HG02973 (cell line): Measurements from ENCODE around the gene CHCHD6.

ENCODE experiments used
- ATAC-seq: cut with Tn5 transposase; IDR thresholded peaks from one replicate; pipeline ENCODE4 v1.9.1; 2021; ENCODE audit warnings: moderate library complexity; ENCODE audit not compliant: unreplicated experiment

CHCHD6 gene

GRCh38 chr3:126737527-126737926, 33.5 kb downstream of the CHCHD6 start:
- ATAC-seq, result no peak

DNA sequence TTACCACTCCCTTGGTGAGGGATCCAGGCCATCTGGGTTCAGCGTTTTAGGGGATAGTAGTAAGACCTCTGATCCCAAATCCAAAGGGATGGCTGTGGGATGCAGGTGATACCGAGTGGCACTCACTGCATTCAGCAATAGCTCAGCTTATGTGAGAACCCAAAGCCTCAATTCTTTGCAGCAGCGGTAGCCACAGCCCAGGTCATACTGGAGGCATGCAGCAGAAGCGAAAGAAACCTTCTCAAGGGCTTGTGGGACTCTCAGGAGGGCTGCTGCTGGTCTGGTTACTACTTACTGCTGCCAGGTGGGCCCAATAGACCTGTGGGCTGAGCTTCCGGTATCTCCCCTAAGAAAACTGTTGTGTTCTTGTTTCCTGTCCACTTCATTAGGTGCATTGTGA, 38.0 kb downstream of the CHCHD6 start:
- ATAC-seq, result no peak

DNA sequence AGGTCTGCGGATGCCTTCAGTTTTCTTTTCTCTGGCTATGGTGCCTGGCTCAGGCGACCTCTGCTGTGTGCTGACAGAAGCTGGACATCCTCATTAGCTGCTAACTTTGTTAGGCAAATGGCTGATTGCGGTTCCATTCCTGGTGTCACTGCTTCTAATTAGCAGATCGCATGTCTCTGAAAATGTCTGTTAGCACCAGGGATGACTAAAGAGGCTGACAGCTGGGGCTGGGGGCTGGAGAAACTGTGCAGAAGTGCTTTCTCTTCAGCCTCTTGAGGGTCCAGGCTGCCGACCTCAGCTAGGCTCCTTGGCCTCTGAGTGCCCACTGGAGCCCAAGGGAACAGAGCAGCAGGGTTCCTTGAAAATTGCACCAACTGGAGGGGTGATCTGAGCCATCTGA, 39.3 kb downstream of the CHCHD6 start:
- ATAC-seq, result no peak

- ATAC-seq, result no peak
Observed at GRCh38 chr3:126743781-126744180, 39.7 kb downstream of the CHCHD6 start.

- no peak for ATAC-seq
Observed at GRCh38 chr3:126745760-126746394, 41.8 kb downstream of the CHCHD6 start.

- no peak for ATAC-seq
Observed at GRCh38 chr3:126746395-126747177, 42.5 kb downstream of the CHCHD6 start.

- no peak for ATAC-seq
Observed at GRCh38 chr3:126747768-126748167, 43.7 kb downstream of the CHCHD6 start.

DNA sequence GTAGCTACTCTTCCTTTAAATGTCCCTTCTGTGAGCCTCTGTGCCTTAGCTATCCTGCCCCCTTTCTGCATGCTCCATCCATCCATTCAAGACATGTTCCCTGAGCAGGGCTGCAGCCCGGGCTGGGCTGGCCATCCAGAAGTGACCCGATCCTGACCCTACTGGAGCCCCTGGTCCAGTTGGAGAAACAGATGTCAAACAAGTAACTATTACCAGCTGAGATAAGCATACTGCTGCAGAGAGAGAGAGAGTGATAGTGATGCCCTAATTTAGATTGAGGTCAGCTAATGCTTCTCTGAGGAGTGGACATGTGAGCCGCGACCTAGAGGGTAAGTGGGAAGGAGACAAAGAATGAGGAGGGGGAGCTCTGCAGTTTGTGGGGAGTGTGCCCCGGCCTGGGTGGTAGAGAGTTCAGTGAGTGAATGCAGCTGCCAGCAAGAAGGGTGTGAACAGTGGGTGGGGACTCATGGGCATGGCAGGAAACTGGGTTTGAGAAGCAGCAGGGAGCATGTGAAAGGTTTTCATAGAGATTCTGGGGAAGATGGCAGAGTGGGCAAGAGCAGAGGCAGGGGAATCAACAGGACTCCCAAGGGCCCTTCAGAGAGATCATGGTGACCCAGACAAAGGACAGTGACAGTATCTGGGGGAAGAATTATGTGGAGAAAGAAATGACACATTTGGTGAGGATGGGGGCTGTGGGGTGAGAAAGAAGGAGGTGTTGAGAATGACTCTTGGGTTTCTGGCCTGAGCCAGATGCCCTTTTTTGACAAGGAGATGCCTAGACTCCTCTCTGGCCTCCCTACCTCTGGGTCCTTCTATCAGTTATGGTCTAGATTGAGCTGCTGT, 44.9 kb downstream of the CHCHD6 start:
- ATAC-seq, result no peak

- ATAC-seq, result no peak
Observed at GRCh38 chr3:126749547-126749875, 45.5 kb downstream of the CHCHD6 start.

- ATAC-seq, result no peak
Observed at GRCh38 chr3:126749931-126750755, 46.1 kb downstream of the CHCHD6 start.

DNA sequence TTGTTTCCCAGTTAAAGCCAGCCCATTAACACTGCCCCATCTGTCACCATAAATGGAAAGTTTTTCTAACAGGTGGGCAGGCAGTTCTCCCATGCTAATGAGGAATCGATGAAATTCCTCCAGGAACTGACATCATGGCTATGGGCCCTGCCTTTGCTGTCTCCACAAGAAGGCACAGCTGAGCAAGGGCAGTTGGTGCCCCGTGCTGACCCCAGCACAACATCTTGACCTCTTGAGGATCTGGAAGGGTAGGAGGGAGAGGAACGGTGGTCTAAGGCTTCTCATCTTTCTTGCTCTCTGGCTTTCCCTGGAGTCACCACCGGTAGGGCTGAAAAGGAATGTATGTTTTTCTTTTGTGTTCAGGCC, 46.7 kb downstream of the CHCHD6 start:
- ATAC-seq, result no peak

DNA sequence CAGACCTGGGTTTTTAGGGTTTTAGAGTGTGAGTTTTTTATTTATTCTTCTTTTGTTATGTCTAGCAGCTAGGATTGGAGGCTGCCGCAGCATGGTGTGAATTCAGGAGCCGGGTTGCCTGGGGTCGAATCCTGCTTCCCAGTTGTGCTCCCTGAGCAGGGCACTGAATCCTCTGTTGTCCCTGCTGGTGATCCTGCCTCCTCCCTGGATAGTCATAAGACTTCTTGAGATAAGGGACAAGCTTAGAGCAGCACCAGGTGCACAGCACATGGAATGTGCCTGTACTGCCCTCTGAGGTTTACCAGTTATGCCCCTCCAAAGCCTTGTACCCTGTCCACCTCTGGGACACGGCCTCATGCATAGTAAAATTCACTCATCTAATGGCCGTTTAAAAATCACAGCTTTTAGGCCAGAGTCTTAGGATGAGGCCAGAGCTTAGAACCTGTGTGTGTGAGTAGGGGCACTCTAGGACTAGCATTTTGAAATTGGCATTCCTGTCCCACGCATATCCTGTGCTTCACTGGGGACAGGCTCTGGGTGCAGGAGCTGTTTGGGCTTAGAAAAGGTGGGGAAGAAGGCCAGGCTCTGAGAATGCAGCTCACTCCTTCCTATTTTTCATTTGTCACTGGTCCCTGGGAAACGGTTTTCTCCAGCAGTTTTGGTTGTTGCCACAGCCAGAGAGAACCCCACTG, 47.7 kb downstream of the CHCHD6 start:
- no peak for ATAC-seq

DNA sequence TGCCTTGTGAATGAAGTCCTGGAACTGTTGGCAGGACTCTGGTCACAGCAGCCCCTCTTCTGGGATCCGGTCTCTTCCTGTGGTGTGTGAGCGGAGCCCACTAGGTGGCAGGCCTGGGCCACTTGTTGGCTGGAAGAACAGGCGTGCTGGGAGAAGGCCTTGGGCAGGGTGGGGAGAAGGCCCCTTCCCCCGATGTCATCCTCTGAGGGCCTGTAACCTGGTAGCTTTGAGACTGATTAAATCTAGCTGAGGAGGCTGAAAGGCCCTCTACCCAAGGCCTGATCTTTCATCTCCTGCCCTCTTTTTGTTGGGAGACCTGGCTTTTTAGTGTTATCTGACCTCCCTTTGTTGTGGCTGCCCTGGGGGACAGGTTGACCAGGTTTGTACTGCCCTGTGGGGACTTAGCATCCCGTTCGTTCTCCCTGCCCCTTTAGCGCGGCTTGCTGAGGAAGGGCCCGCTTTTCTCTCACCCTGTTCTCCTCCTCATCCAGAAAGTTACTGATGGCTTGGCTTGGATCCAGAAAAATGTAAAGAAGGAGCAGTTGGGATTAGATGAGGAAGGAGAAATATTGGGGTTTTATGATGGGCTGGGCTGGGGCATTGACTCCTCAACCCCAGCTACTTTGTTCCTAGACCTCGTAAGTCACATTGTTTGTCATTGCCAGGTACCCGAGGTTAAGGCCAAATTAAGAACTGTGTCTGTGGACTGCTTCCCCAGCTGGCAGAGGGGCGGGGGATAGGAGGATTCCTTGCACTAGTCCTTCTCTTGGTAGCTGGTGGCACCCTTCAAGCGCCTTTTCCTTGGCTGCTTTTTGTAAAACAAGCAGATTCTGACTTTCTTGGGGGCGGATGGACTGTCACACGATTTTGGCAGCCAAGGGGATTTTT, 48.5 kb downstream of the CHCHD6 start:
- ATAC-seq, result no peak

GRCh38 chr3:126753191-126754160, 49.4 kb downstream of the CHCHD6 start:
- ATAC-seq, result no peak

DNA sequence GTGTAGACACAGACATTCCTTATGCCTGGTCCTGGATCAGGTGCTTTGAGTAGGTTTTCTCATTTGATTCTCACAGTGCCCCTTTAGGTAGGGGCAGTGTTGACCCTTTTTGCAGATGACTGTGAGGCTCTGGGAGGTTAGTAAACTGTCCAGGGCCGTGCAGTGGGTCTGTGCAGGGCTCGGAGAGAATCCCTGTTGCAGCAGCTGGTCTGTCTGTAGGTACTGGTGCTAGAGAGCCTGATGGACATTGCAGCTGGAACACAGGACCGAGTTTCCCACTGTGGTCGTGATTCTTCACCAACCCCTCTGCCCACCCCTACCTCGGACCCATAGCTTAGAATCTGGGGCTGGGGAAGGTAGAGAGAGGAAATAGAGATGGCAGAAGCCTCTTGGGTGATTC, 51.8 kb downstream of the CHCHD6 start:
- no peak for ATAC-seq

DNA sequence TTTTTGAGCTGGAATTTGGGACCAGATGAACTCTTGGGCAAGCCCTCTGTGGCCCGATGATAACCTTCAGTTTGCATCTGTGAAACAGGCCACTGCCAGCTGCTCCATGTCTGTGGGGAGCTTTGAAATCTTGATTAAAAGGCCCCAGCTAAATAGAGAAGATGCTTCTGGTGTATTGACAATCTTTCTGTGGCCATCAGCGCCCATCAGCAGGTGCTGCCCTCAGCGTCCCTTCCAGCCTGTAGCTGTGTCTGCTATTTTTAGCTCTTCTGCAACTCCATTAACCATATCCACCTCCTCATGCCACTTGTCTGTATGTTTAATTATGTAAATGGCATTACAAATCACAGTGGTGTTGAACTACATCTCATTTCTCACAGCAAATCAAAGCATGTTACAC, 54.0 kb downstream of the CHCHD6 start:
- no peak for ATAC-seq

DNA sequence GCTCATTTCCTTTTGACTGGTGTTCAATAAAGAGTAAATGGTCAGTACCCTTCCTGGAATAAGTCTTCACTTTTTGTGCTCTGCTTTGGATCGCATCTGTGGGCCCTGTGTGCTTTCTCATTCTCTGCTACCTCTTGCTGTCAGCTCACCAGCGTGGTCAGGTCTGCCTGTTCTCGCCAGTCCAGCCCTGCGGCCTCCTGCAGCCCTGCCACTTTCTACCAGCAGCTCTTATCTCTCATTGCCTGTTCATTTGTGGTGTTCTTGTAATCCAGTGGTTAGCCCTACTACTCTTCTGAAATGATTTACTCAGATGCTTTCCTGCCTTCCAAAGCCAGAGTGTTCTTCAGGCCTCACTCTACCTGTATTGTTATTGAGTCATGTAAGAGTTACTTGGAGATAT, 54.8 kb downstream of the CHCHD6 start:
- no peak for ATAC-seq

DNA sequence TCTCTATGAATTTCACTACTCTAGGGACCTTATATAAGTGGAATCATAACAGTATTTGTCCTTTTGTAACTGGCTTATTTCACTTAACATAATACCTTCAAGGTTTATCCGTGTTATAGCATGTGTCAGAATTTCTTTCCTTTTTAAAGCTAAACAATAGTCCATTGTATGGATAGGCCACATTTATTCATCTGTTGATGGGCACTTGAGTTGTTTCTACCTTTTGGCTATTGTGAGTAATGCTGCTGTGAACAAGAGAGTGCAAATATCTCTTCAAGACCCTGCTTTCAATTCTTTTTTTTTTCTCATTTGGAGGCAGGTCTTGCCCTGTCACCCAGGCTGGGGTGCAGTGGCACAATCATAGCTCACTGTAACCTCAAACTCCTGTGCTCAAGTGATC, 56.5 kb downstream of the CHCHD6 start:
- no peak for ATAC-seq
